LNCaP clone FGC (cell line): ENCODE data around the gene HORMAD2.
"Not testable (repeated sequence)": the region's sequence is repeated elsewhere in the genome, so short reads cannot be mapped to it uniquely, and the experiment has no call there.

Experiments
- DNase-seq: peaks from one replicate; pipeline ENCODE4 v3.0.0-alpha.2; 2011; ENCODE audit warnings: low read depth
- H3K4me3 ChIP-seq: 2 replicates; pipeline ENCODE4 v1.5.1; 2011; ENCODE audit warnings: mild to moderate bottlenecking, low read depth, low read length, control low read depth
- CTCF ChIP-seq: IDR thresholded peaks from 2 replicates; pipeline ENCODE4 v1.5.1; 2012; ENCODE audit warnings: mild to moderate bottlenecking; ENCODE audit not compliant: control insufficient read depth, insufficient read depth; ENCODE audit errors: extremely low read depth

Gene HORMAD2

GRCh38 chr22:30197389-30197788 is 117.1 kb downstream of the HORMAD2 start:
- DNase-seq, result no peak
- no peak for TF ChIP-seq CTCF
- no peak overlapping the region for H3K4me3 ChIP-seq

- TF ChIP-seq CTCF, result no peak
- DNase-seq, result no peak
- no peak overlapping the region for H3K4me3 ChIP-seq
Observed at GRCh38 chr22:30198152-30198825, 118.0 kb downstream of the HORMAD2 start.

- no peak for TF ChIP-seq CTCF
- no peak for DNase-seq
- H3K4me3 ChIP-seq, result no peak overlapping the region
Observed at GRCh38 chr22:30198921-30199320, 118.7 kb downstream of the HORMAD2 start.

GRCh38 chr22:30200905-30201304 is 120.6 kb downstream of the HORMAD2 start:
- H3K4me3 ChIP-seq, DNase-seq: not testable (repeated sequence)

GRCh38 chr22:30201945-30202344 is 121.7 kb downstream of the HORMAD2 start:
- DNase-seq, result no peak
- no peak for TF ChIP-seq CTCF
- H3K4me3 ChIP-seq, result no peak overlapping the region

GRCh38 chr22:30202531-30203006 is 122.3 kb downstream of the HORMAD2 start:
- no peak for TF ChIP-seq CTCF
- peak; percentile 59 for DNase-seq
- H3K4me3 ChIP-seq, result no peak overlapping the region

- DNase-seq, result no peak
- TF ChIP-seq CTCF, result no peak
- no peak overlapping the region for H3K4me3 ChIP-seq
Observed at GRCh38 chr22:30204015-30204741, 123.9 kb downstream of the HORMAD2 start.
